CD14-positive monocyte (primary cell): ENCODE data around the gene PPA2. TPM values are rescaled to one million over a fixed set of nuclear protein-coding genes. Genes with fewer than 3 reads are reported as not detected.

Experiments used
- DNase-seq, 3 donors: peaks; one replicate each; pipeline ENCODE4 v3.0.0-alpha.2; 2011 to 2022
- H2AFZ ChIP-seq: 2 replicates; pipeline ENCODE4 v1.6.0; 2012; ENCODE audit warnings: mild to moderate bottlenecking, low read depth, low read length, inconsistent platforms; ENCODE audit not compliant: insufficient read depth, poor library complexity, severe bottlenecking
- H3K27ac ChIP-seq, 2 donors: 1 replicate in 1 of 2; 2 replicates in 1 of 2; pipeline ENCODE4 v1.5.1; 2012 to 2013; ENCODE audit warnings: low read length in 2 of 2, control low read depth in 1 of 2, inconsistent platforms in 1 of 2, low read depth in 1 of 2, mild to moderate bottlenecking in 1 of 2
- H3K27me3 ChIP-seq, 2 donors: one replicate each; pipeline versions ENCODE4 v1.6.0 to v1.6.1; 2011 to 2013; ENCODE audit warnings: low read length in 2 of 2; ENCODE audit not compliant: control insufficient read depth in 2 of 2, insufficient read depth in 2 of 2
- H3K36me3 ChIP-seq, 2 donors: replicated peaks in 1 of 2; 1 replicate in 1 of 2; 2 replicates in 1 of 2; pipeline versions ENCODE4 v1.5.1 to v1.6.1; 2012 to 2013; ENCODE audit warnings: low read length in 2 of 2, control low read depth in 1 of 2, inconsistent platforms in 1 of 2, mild to moderate bottlenecking in 1 of 2; ENCODE audit not compliant: insufficient read depth in 2 of 2, control insufficient read depth in 1 of 2
- H3K4me1 ChIP-seq, 2 donors: 1 replicate in 1 of 2; 2 replicates in 1 of 2; pipeline versions ENCODE4 v1.5.1 to v1.6.1; 2012 to 2013; ENCODE audit warnings: low read length in 2 of 2, control low read depth in 1 of 2, inconsistent platforms in 1 of 2, mild to moderate bottlenecking in 1 of 2, moderate library complexity in 1 of 2; ENCODE audit not compliant: insufficient read depth in 2 of 2, control insufficient read depth in 1 of 2
- H3K4me2 ChIP-seq: replicated peaks from 2 replicates; pipeline ENCODE3; 2012; ENCODE audit warnings: low read length, moderate library complexity, mild to moderate bottlenecking; ENCODE audit not compliant: poor library complexity, severe bottlenecking; ENCODE audit errors: extremely low read depth
- H3K4me3 ChIP-seq, 3 experiments: fragments of 200-600 bp in 1 of 3; sonication (generic) in 1 of 3; replicated peaks in 1 of 3; 1 replicate in 2 of 3; 2 replicates in 1 of 3; pipeline ENCODE4 v1.5.1; 2011 to 2013; ENCODE audit warnings: low read length in 3 of 3, mild to moderate bottlenecking in 3 of 3, control low read depth in 2 of 3, low read depth in 2 of 3, inconsistent platforms in 1 of 3, moderate library complexity in 1 of 3
- H3K79me2 ChIP-seq: 2 replicates; pipeline ENCODE4 v1.6.0; 2012; ENCODE audit warnings: mild to moderate bottlenecking, control low read depth, inconsistent platforms, low read length, moderate library complexity; ENCODE audit not compliant: insufficient read depth
- H3K9ac ChIP-seq: 2 replicates; pipeline ENCODE4 v1.6.0; 2017; ENCODE audit warnings: low read length, mild to moderate bottlenecking; ENCODE audit not compliant: insufficient read depth, poor library complexity, severe bottlenecking
- H3K9me3 ChIP-seq, 2 donors: replicated peaks in 1 of 2; 1 replicate in 1 of 2; 2 replicates in 1 of 2; pipeline versions ENCODE4 v1.5.1 to v1.6.1; 2012 to 2013; ENCODE audit warnings: low read length in 2 of 2, control low read depth in 1 of 2; ENCODE audit not compliant: control insufficient read depth in 1 of 2, insufficient read depth in 1 of 2
- H4K20me1 ChIP-seq: 2 replicates; pipeline ENCODE4 v1.6.0; 2012; ENCODE audit warnings: mild to moderate bottlenecking, low read length, control low read depth, moderate library complexity; ENCODE audit not compliant: insufficient read depth
- H3K27ac Mint-ChIP-seq, 7 donors: one replicate each; pipeline ENCODE4 v1.8.0; 2020; ENCODE audit warnings: mild to moderate bottlenecking in 7 of 7, mixed read lengths in 7 of 7, moderate library complexity in 6 of 7, inconsistent platforms in 2 of 7
- H3K27me3 Mint-ChIP-seq, 3 donors: one replicate each; pipeline ENCODE4 v1.8.0; 2021 to 2022; ENCODE audit warnings: low read depth in 3 of 3, mild to moderate bottlenecking in 3 of 3, mixed read lengths in 3 of 3, moderate library complexity in 3 of 3, inconsistent platforms in 1 of 3
- H3K36me3 Mint-ChIP-seq, 2 donors: one replicate each; pipeline ENCODE4 v1.8.0; 2020; ENCODE audit warnings: mixed read lengths in 2 of 2, inconsistent platforms in 1 of 2, mild to moderate bottlenecking in 1 of 2
- H3K4me1 Mint-ChIP-seq: one replicate; pipeline ENCODE4 v1.8.0; 2020; ENCODE audit warnings: mild to moderate bottlenecking, mixed read lengths
- H3K4me3 Mint-ChIP-seq, 2 donors: one replicate each; pipeline ENCODE4 v1.8.0; 2020; ENCODE audit warnings: mild to moderate bottlenecking in 2 of 2, mixed read lengths in 2 of 2, moderate library complexity in 1 of 2
- H3K9me3 Mint-ChIP-seq, 7 donors: one replicate each; pipeline ENCODE4 v1.8.0; 2020 to 2022; ENCODE audit warnings: mixed read lengths in 7 of 7, mild to moderate bottlenecking in 6 of 7, moderate library complexity in 6 of 7, inconsistent platforms in 2 of 7
- CTCF ChIP-seq: fragments of 200-600 bp; IDR thresholded peaks from one replicate; pipeline ENCODE4 v1.8.0; 2022; ENCODE audit warnings: antibody characterized with exemption, mild to moderate bottlenecking
- WGBS: methylation state at CpG from one replicate; pipeline ENCODE4 v1.1.5; 2013; ENCODE audit warnings: missing lambda C conversion rate; ENCODE audit not compliant: insufficient coverage; 5-methylcytosine and 5-hydroxymethylcytosine counted together
- intact Hi-C, 2 donors: fragments of 100-400 bp; cut with micrococcal nuclease; formaldehyde crosslinking; loops; one replicate each; pipeline versions ENCODE4 v1.15.0 to v1.15.1; 2023
- polyA plus RNA-seq, 3 donors: library from polyadenylated mRNA; depleted of rRNA in 1 of 3; unstranded in 2 of 3; stranded (reverse) in 1 of 3; fragments of 300-500 nt in 2 of 3; fragments of >200 nt in 1 of 3; fragmentation: Illumina TruSeq in 2 of 3; gene quantifications; 1 replicate in 2 of 3; 2 replicates in 1 of 3; pipeline ENCODE4 v1.2.3, GENCODE V29; 2012 to 2021

Gene PPA2
- polyA plus RNA-seq, 3 donors: 24.8 to 128 (median 110) TPM

- H3K4me3 ChIP-seq: no peak overlapping the region
- Mint-ChIP-seq H3K36me3 (peaks cover 10 to 14% of the 10 kb centered on the region in 2 donors), H3K9me3 (peaks cover 0 to 6% (median 4%) of the 10 kb centered on the region in 7 donors), H3K27me3 (peaks cover 0 to 2% (median 0%) of the 10 kb centered on the region in 3 donors), H3K4me1 (peaks cover 4% of the 10 kb centered on the region), H3K27ac (no peak overlapping the region), H3K4me3 (no peak overlapping the region)
- H4K20me1 ChIP-seq: no peaks in the 10 kb centered on the region
- no peak overlapping the region for H2AFZ ChIP-seq
- intact Hi-C loops: no loop called here
- no peak for TF ChIP-seq CTCF
- H3K9ac ChIP-seq: no peak overlapping the region
- H3K27ac ChIP-seq: no peak overlapping the region
- H3K4me2 ChIP-seq: no peak overlapping the region
- DNase-seq: no peak
- H3K4me1 ChIP-seq: no peaks in the 10 kb centered on the region
- peaks cover 4% of the 10 kb centered on the region in 2 donors for H3K9me3 ChIP-seq
- no peaks in the 10 kb centered on the region for H3K27me3 ChIP-seq
- peaks cover 0 to 8% of the 10 kb centered on the region in 2 donors for H3K36me3 ChIP-seq
- no peaks in the 10 kb centered on the region for H3K79me2 ChIP-seq
Observed at GRCh38 chr4:105357258-105357980, 116.4 kb downstream of the PPA2 start.

GRCh38 chr4:105356194-105356593, 117.7 kb downstream of the PPA2 start:
- Histone ChIP-seq H3K79me2 (no peaks in the 10 kb centered on the region), H3K4me1 (peaks cover 0 to under 1% of the 10 kb centered on the region in 2 donors), H2AFZ (no peak overlapping the region), H3K9ac (no peak overlapping the region), H4K20me1 (no peaks in the 10 kb centered on the region), H3K36me3 (peaks cover 0 to 8% of the 10 kb centered on the region in 2 donors), H3K4me2 (no peak overlapping the region), H3K4me3 (no peak overlapping the region), H3K27ac (no peak overlapping the region), H3K9me3 (peaks cover 4% of the 10 kb centered on the region in 2 donors), H3K27me3 (no peaks in the 10 kb centered on the region)
- intact Hi-C loops: no loop called here
- Mint-ChIP-seq H3K27ac (no peak overlapping the region), H3K27me3 (peaks cover 0 to 2% (median 0%) of the 10 kb centered on the region in 3 donors), H3K9me3 (peaks cover 0 to 6% (median 4%) of the 10 kb centered on the region in 7 donors), H3K4me1 (peaks cover 5% of the 10 kb centered on the region), H3K36me3 (peaks cover 10 to 14% of the 10 kb centered on the region in 2 donors), H3K4me3 (no peak overlapping the region)
- WGBS: no CpG with 5 or more reads among the region's 1 CpG
- no peak for TF ChIP-seq CTCF
- no peak for DNase-seq
